HEK293 (cell line): ENCODE measurements around the gene UBA1.
A peak's percentile ranks its signal among the peaks of the same experiment; 100 is the strongest.

Experiments
- EGR2 ChIP-seq: fragments of 450-650 bp; formaldehyde crosslinking; IDR thresholded peaks from 2 replicates; pipeline ENCODE4 v1.5.1; 2016; ENCODE audit warnings: low read depth, missing biosample characterization, missing genetic modification characterization
- GLI4 ChIP-seq: fragments of 450-650 bp; formaldehyde crosslinking; IDR thresholded peaks from 2 replicates; pipeline ENCODE4 v1.5.1; 2016; ENCODE audit warnings: missing biosample characterization, missing genetic modification characterization
- KLF7 ChIP-seq: fragments of 450-650 bp; formaldehyde crosslinking; IDR thresholded peaks from 2 replicates; pipeline ENCODE4 v1.5.1; 2016; ENCODE audit warnings: missing biosample characterization, missing genetic modification characterization, borderline replicate concordance
- KLF8 ChIP-seq: fragments of 450-650 bp; formaldehyde crosslinking; IDR thresholded peaks from 2 replicates; pipeline ENCODE4 v1.5.1; 2016; ENCODE audit warnings: missing biosample characterization, missing genetic modification characterization
- MZF1 ChIP-seq: fragments of 450-650 bp; formaldehyde crosslinking; IDR thresholded peaks from 2 replicates; pipeline ENCODE4 v1.5.1; 2017; ENCODE audit warnings: missing biosample characterization, missing genetic modification characterization, borderline replicate concordance
- PBX3 ChIP-seq: sonication (generic); formaldehyde crosslinking; IDR thresholded peaks from 2 replicates; pipeline ENCODE4 v1.8.1; 2022; ENCODE audit warnings: mild to moderate bottlenecking, moderate library complexity, missing genetic modification reagents
- PRDM6 ChIP-seq: fragments of 450-650 bp; formaldehyde crosslinking; IDR thresholded peaks from 2 replicates; pipeline ENCODE4 v1.5.1; 2017; ENCODE audit warnings: missing biosample characterization, missing genetic modification characterization
- SP2 ChIP-seq: fragments of 450-650 bp; formaldehyde crosslinking; IDR thresholded peaks from 2 replicates; pipeline ENCODE4 v1.5.1; 2016; ENCODE audit warnings: missing biosample characterization, missing genetic modification characterization
- TRIM28 ChIP-seq: IDR thresholded peaks from 2 replicates; pipeline ENCODE4 v1.6.1; 2011; ENCODE audit warnings: low read length, control low read depth, borderline replicate concordance
- WT1 ChIP-seq: fragments of 450-650 bp; formaldehyde crosslinking; IDR thresholded peaks from 2 replicates; pipeline ENCODE4 v1.5.1; 2016; ENCODE audit warnings: missing biosample characterization, missing genetic modification characterization
- YY1 ChIP-seq: fragments of 450-650 bp; formaldehyde crosslinking; IDR thresholded peaks from 2 replicates; pipeline ENCODE4 v1.5.1; 2018; ENCODE audit warnings: missing biosample characterization, missing genetic modification characterization
- ZEB2 ChIP-seq: fragments of 450-650 bp; formaldehyde crosslinking; IDR thresholded peaks from 2 replicates; pipeline ENCODE4 v1.5.1; 2016; ENCODE audit warnings: missing biosample characterization, missing genetic modification characterization
- ZIC2 ChIP-seq: fragments of 450-650 bp; formaldehyde crosslinking; IDR thresholded peaks from 2 replicates; pipeline ENCODE4 v1.5.1; 2016; ENCODE audit warnings: missing biosample characterization, missing genetic modification characterization
- ZNF223 ChIP-seq: fragments of 450-650 bp; formaldehyde crosslinking; IDR thresholded peaks from 2 replicates; pipeline ENCODE4 v1.5.1; 2016; ENCODE audit warnings: missing biosample characterization, missing genetic modification characterization
- ZNF248 ChIP-seq: fragments of 450-650 bp; formaldehyde crosslinking; IDR thresholded peaks from 2 replicates; pipeline ENCODE4 v1.5.1; 2017; ENCODE audit warnings: missing biosample characterization, missing genetic modification characterization
- ZNF280C ChIP-seq: fragments of 450-650 bp; formaldehyde crosslinking; IDR thresholded peaks from 2 replicates; pipeline ENCODE4 v1.5.1; 2016; ENCODE audit warnings: missing biosample characterization, missing genetic modification characterization
- ZNF335 ChIP-seq: fragments of 450-650 bp; formaldehyde crosslinking; conservative IDR thresholded peaks from 2 replicates; pipeline ENCODE4 v1.5.1; 2016; ENCODE audit warnings: missing biosample characterization, missing genetic modification characterization
- ZNF561 ChIP-seq: fragments of 450-650 bp; IDR thresholded peaks from 2 replicates; pipeline ENCODE4 v1.5.1; 2018; ENCODE audit warnings: missing biosample characterization, missing genetic modification characterization, borderline replicate concordance
- ZNF692 ChIP-seq: fragments of 450-650 bp; formaldehyde crosslinking; IDR thresholded peaks from 2 replicates; pipeline ENCODE4 v1.5.1; 2016; ENCODE audit warnings: missing biosample characterization, missing genetic modification characterization
- ZNF768 ChIP-seq: fragments of 450-650 bp; formaldehyde crosslinking; IDR thresholded peaks from 2 replicates; pipeline ENCODE4 v1.5.1; 2018; ENCODE audit warnings: missing biosample characterization, mild to moderate bottlenecking, missing genetic modification characterization
- ZNF830 ChIP-seq: fragments of 450-650 bp; IDR thresholded peaks from 2 replicates; pipeline ENCODE4 v1.5.0; 2018; ENCODE audit warnings: missing biosample characterization, missing genetic modification characterization, low read depth, mild to moderate bottlenecking, moderate library complexity
- ZNF843 ChIP-seq: fragments of 450-650 bp; formaldehyde crosslinking; IDR thresholded peaks from 2 replicates; pipeline ENCODE4 v1.5.1; 2016; ENCODE audit warnings: missing biosample characterization, missing genetic modification characterization
- TF ChIP-seq, protein P1 (sequence below): fragments of 450-650 bp; formaldehyde crosslinking; IDR thresholded peaks from 2 replicates; pipeline ENCODE4 v1.5.1; 2016; ENCODE audit warnings: missing biosample characterization, missing genetic modification characterization
- TF ChIP-seq, protein P2 (sequence below): fragments of 450-650 bp; formaldehyde crosslinking; IDR thresholded peaks from 2 replicates; pipeline ENCODE4 v1.5.1; 2016; ENCODE audit warnings: missing biosample characterization, missing genetic modification characterization
- TF ChIP-seq, protein P3 (sequence below): fragments of 450-650 bp; IDR thresholded peaks from 2 replicates; pipeline ENCODE4 v1.5.1; 2018; ENCODE audit warnings: missing biosample characterization, missing genetic modification characterization
- TF ChIP-seq, protein P4 (sequence below): fragments of 450-650 bp; formaldehyde crosslinking; IDR thresholded peaks from 2 replicates; pipeline ENCODE4 v1.5.1; 2016; ENCODE audit warnings: missing biosample characterization, missing genetic modification characterization

UBA1 gene

GRCh38 chrX:47190445-47191269 is 3.0 kb upstream of the UBA1 start (continued):
- TF ChIP-seq TRIM28, result no peak
- TF ChIP-seq ZNF843 (tag by site-specific recombination), result no peak
- peak; percentile 46 for TF ChIP-seq SP2
- TF ChIP-seq GLI4 (tag by site-specific recombination), result no peak
- TF ChIP-seq ZNF280C, result no peak
- TF ChIP-seq ZNF561, result no peak
- peak; percentile 70; the same call in 1 of the 2 replicates for TF ChIP-seq ZNF692
- TF ChIP-seq, protein P1, sequence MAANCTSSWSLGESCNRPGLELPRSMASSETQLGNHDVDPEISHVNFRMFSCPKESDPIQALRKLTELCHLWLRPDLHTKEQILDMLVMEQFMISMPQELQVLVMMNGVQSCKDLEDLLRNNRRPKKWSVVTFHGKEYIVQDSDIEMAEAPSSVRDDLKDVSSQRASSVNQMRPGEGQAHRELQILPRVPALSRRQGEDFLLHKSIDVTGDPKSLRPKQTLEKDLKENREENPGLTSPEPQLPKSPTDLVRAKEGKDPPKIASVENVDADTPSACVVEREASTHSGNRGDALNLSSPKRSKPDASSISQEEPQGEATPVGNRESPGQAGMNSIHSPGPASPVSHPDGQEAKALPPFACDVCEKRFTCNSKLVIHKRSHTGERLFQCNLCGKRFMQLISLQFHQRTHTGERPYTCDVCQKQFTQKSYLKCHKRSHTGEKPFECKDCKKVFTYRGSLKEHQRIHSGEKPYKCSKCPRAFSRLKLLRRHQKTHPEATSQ (tag by site-specific recombination), result no peak
- TF ChIP-seq PBX3 (CRISPR knock-in tag), result peak; percentile 62; the same call in 1 of the 2 replicates
- 0 out of 2 replicates have a peak, but pooled peaks have one; percentile 20 for TF ChIP-seq KLF7
- TF ChIP-seq ZNF768 (tag by site-specific recombination), result no peak
- TF ChIP-seq ZNF248, result no peak
- TF ChIP-seq, protein P2, sequence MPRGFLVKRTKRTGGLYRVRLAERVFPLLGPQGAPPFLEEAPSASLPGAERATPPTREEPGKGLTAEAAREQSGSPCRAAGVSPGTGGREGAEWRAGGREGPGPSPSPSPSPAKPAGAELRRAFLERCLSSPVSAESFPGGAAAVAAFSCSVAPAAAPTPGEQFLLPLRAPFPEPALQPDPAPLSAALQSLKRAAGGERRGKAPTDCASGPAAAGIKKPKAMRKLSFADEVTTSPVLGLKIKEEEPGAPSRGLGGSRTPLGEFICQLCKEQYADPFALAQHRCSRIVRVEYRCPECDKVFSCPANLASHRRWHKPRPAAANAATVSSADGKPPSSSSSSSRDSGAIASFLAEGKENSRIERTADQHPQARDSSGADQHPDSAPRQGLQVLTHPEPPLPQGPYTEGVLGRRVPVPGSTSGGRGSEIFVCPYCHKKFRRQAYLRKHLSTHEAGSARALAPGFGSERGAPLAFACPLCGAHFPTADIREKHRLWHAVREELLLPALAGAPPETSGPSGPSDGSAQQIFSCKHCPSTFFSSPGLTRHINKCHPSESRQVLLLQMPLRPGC, result no peak
- no peak for TF ChIP-seq ZNF223
- TF ChIP-seq MZF1, result no peak
- TF ChIP-seq, protein P3, sequence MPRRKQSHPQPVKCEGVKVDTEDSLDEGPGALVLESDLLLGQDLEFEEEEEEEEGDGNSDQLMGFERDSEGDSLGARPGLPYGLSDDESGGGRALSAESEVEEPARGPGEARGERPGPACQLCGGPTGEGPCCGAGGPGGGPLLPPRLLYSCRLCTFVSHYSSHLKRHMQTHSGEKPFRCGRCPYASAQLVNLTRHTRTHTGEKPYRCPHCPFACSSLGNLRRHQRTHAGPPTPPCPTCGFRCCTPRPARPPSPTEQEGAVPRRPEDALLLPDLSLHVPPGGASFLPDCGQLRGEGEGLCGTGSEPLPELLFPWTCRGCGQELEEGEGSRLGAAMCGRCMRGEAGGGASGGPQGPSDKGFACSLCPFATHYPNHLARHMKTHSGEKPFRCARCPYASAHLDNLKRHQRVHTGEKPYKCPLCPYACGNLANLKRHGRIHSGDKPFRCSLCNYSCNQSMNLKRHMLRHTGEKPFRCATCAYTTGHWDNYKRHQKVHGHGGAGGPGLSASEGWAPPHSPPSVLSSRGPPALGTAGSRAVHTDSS (tag by site-specific recombination), result no peak
- TF ChIP-seq, protein P4, sequence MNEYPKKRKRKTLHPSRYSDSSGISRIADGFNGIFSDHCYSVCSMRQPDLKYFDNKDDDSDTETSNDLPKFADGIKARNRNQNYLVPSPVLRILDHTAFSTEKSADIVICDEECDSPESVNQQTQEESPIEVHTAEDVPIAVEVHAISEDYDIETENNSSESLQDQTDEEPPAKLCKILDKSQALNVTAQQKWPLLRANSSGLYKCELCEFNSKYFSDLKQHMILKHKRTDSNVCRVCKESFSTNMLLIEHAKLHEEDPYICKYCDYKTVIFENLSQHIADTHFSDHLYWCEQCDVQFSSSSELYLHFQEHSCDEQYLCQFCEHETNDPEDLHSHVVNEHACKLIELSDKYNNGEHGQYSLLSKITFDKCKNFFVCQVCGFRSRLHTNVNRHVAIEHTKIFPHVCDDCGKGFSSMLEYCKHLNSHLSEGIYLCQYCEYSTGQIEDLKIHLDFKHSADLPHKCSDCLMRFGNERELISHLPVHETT (tag by site-specific recombination), result 0 out of 2 replicates have a peak, but pooled peaks have one; percentile 53
- TF ChIP-seq ZNF830 (tag by site-specific recombination), result no peak
- TF ChIP-seq PRDM6, result no peak
- peak; percentile 74 for TF ChIP-seq ZNF335 (tag by site-specific recombination)
- no peak for TF ChIP-seq WT1 (tag by site-specific recombination)
- TF ChIP-seq ZIC2 (tag by site-specific recombination), result no peak
- TF ChIP-seq EGR2 (tag by site-specific recombination), result 0 out of 2 replicates have a peak, but pooled peaks have one; percentile 16
- TF ChIP-seq YY1 (tag by site-specific recombination), result 0 out of 2 replicates have a peak, but pooled peaks have one; percentile 36
- TF ChIP-seq KLF8 (tag by site-specific recombination), result peak; percentile 54
- TF ChIP-seq ZEB2 (tag by site-specific recombination), result peak; percentile 66
